Adrenal gland (tissue), 5 donors: Measurements from ENCODE around the gene PTPRJ.

Experiments
- CTCF ChIP-seq, 6 experiments: fragments of 450-650 bp in 4 of 6; fragments of 200-600 bp in 2 of 6; sonication (generic) in 1 of 6; IDR thresholded peaks; 1 replicate in 5 of 6; 2 replicates in 1 of 6; pipeline versions ENCODE4 v1.5.1 to v1.8.0; 2016 to 2021; ENCODE audit warnings: antibody characterized with exemption in 6 of 6, mild to moderate bottlenecking in 2 of 6, moderate library complexity in 1 of 6
- POLR2A ChIP-seq, 2 donors: fragments of 450-650 bp; IDR thresholded peaks; one replicate each; pipeline ENCODE4 v1.6.1; 2017; ENCODE audit warnings: antibody characterized with exemption in 2 of 2, mild to moderate bottlenecking in 2 of 2, moderate library complexity in 1 of 2
- donor health status: DM: no; HTN: no; CAD: no.

GRCh38 chr11:48129697-48130395 lies 149.5 kb downstream of the PTPRJ start:
- TF ChIP-seq POLR2A (IDR thresholded peaks at IDR 0.05) (no peak), CTCF (IDR thresholded peaks at IDR 0.05) (no peak)
